K562 (cell line): ENCODE data around the gene SPATA3. TPM values are rescaled to one million over a fixed set of nuclear protein-coding genes. Genes with fewer than 3 reads are reported as not detected.
A peak's percentile ranks its signal among the peaks of the same experiment; 100 is the strongest.

Source experiments
- BCOR ChIP-seq: fragments of 450-650 bp; IDR thresholded peaks from 2 replicates; pipeline ENCODE4 v1.6.1; 2016
- CBX2 ChIP-seq: fragments of 200-600 bp; sonication (generic); IDR thresholded peaks from one replicate; pipeline ENCODE4 v1.6.1; 2012; ENCODE audit warnings: mild to moderate bottlenecking, low read length, inconsistent platforms; ENCODE audit not compliant: insufficient read depth, poor library complexity, severe bottlenecking
- CBX8 ChIP-seq: fragments of 200-600 bp; sonication (generic); IDR thresholded peaks from 2 replicates; pipeline ENCODE4 v1.6.1; 2012; ENCODE audit warnings: borderline replicate concordance, mixed run types, low read depth, mild to moderate bottlenecking, moderate library complexity, mixed read lengths, low read length, control low read depth, inconsistent platforms; ENCODE audit not compliant: poor library complexity, severe bottlenecking; ENCODE audit errors: extremely low read depth
- EHMT2 ChIP-seq: fragments of 450-650 bp; IDR thresholded peaks from 2 replicates; pipeline ENCODE4 v1.6.1; 2018; ENCODE audit warnings: antibody characterized with exemption
- HDAC8 ChIP-seq: fragments of 450-650 bp; IDR thresholded peaks from 2 replicates; pipeline ENCODE4 v1.6.1; 2016; ENCODE audit warnings: mild to moderate bottlenecking, missing genetic modification characterization, moderate library complexity, missing compliant biosample characterization
- MBD2 ChIP-seq: sonication (generic); IDR thresholded peaks from 2 replicates; pipeline ENCODE4 v1.6.1; 2016; ENCODE audit warnings: low read depth, borderline replicate concordance
- MGA ChIP-seq: fragments of 450-650 bp; IDR thresholded peaks from 2 replicates; pipeline ENCODE4 v1.6.1; 2016; ENCODE audit warnings: mild to moderate bottlenecking, moderate library complexity
- RREB1 ChIP-seq: fragments of 250-450 bp; sonication (Bioruptor Pico); IDR thresholded peaks from 2 replicates; pipeline ENCODE4 v1.4.0; 2020
- ZNF551 ChIP-seq: fragments of 250-450 bp; sonication (Bioruptor Pico); IDR thresholded peaks from 2 replicates; pipeline ENCODE4 v1.5.0; 2021; ENCODE audit warnings: mild to moderate bottlenecking, moderate library complexity
- polyA plus RNA-seq, 8 experiments: library from polyadenylated mRNA; depleted of rRNA in 4 of 8; stranded (reverse) in 5 of 8; unstranded in 3 of 8; fragments of >200 nt; fragmentation: Nextera tagmentation in 2 of 8; fragmentation: Illumina TruSeq in 1 of 8; extraction: Ambion mirVana in 2 of 8; extraction: Trizol in 1 of 8; gene quantifications; 2 replicates each; pipeline versions ENCODE4 v1.2.1 to v1.2.3, GENCODE V29; 2011 to 2014; ENCODE audit warnings: inconsistent platforms in 1 of 8, missing spikeins in 1 of 8
- total RNA-seq, 7 experiments: library from RNA; depleted of rRNA in 6 of 7; stranded (reverse); fragments of >200 nt in 6 of 7; fragmentation: Illumina TruSeq in 2 of 7; extraction: Trizol in 2 of 7; gene quantifications; 2 replicates each; pipeline versions ENCODE4 v1.2.1 to v1.2.3, GENCODE V29; 2011 to 2021; ENCODE audit warnings: low replicate concordance in 1 of 7

The SPATA3 gene
- total and polyA plus RNA-seq, 9 of the 15 experiments (the other 6 are each of a cell fraction or from before 2014, with no cell fraction given) = not detected

- TF ChIP-seq MGA (no peak), BCOR (no peak), MBD2 (no peak), EHMT2 (no peak), HDAC8 (tag) (no peak), ZNF551 (CRISPR knock-in tag) (no peak), CBX2 (peak; percentile 48), RREB1 (CRISPR knock-in tag) (no peak), CBX8 (peak; percentile 82)
Observed at GRCh38 chr2:230956827-230957755, 38.8 kb upstream of the SPATA3 start (continued).
